MM.1S (cell line): ENCODE data around the gene RHOT2.
A peak's percentile ranks its signal among the peaks of the same experiment; 100 is the strongest.

Experiments used
- DNase-seq: peaks from one replicate; pipeline ENCODE4 v3.0.0-alpha.2; 2015
- H2AFZ ChIP-seq: fragments of 300-600 bp; sonication (generic); 2 replicates; pipeline ENCODE4 v1.6.0; 2016; ENCODE audit warnings: antibody characterized with exemption, low read length
- H3F3A ChIP-seq: fragments of 300-600 bp; sonication (generic); 2 replicates; pipeline ENCODE4 v1.6.1; 2016; ENCODE audit warnings: mild to moderate bottlenecking, antibody characterized with exemption, low read length, moderate library complexity, mixed read lengths; ENCODE audit not compliant: insufficient read depth
- H3K27ac ChIP-seq: fragments of 300-600 bp; sonication (generic); 2 replicates; pipeline ENCODE4 v1.5.1; 2016; ENCODE audit warnings: mild to moderate bottlenecking, low read length
- H3K27me3 ChIP-seq: fragments of 300-600 bp; sonication (generic); replicated peaks from 2 replicates; pipeline ENCODE4 v1.6.0; 2016; ENCODE audit warnings: low read length; ENCODE audit not compliant: insufficient read depth
- H3K36me3 ChIP-seq: fragments of 300-600 bp; sonication (generic); replicated peaks from 2 replicates; pipeline ENCODE4 v1.6.1; 2016; ENCODE audit warnings: mild to moderate bottlenecking, low read length, mixed read lengths; ENCODE audit not compliant: insufficient read depth
- H3K4me1 ChIP-seq: fragments of 300-600 bp; sonication (generic); 2 replicates; pipeline ENCODE4 v1.6.1; 2016; ENCODE audit warnings: low read length, mixed read lengths
- H3K4me2 ChIP-seq: fragments of 300-600 bp; sonication (generic); 2 replicates; pipeline ENCODE4 v1.6.0; 2016; ENCODE audit warnings: low read depth, low read length
- H3K4me3 ChIP-seq: fragments of 300-600 bp; sonication (generic); 2 replicates; pipeline ENCODE4 v1.5.1; 2016; ENCODE audit warnings: low read length, mixed read lengths
- H3K79me2 ChIP-seq: fragments of 300-600 bp; sonication (generic); 2 replicates; pipeline ENCODE4 v1.6.1; 2016; ENCODE audit warnings: mixed run types, low read length, mixed read lengths
- H3K9ac ChIP-seq: fragments of 300-600 bp; sonication (generic); 2 replicates; pipeline ENCODE4 v1.6.1; 2016; ENCODE audit warnings: low read length, mixed read lengths
- H3K9me2 ChIP-seq: fragments of 300-600 bp; sonication (generic); replicated peaks from 2 replicates; pipeline ENCODE4 v1.6.1; 2016; ENCODE audit warnings: mild to moderate bottlenecking, low read length, mixed read lengths; ENCODE audit not compliant: insufficient read depth
- H3K9me3 ChIP-seq: fragments of 300-600 bp; sonication (generic); replicated peaks from 2 replicates; pipeline ENCODE4 v1.6.1; 2016; ENCODE audit warnings: mild to moderate bottlenecking, low read length, mixed read lengths; ENCODE audit not compliant: insufficient read depth
- H4K20me1 ChIP-seq: fragments of 300-600 bp; sonication (generic); 2 replicates; pipeline ENCODE4 v1.6.1; 2016; ENCODE audit warnings: mild to moderate bottlenecking, low read length, moderate library complexity, mixed read lengths; ENCODE audit not compliant: insufficient read depth
- EZH2 ChIP-seq: fragments of 300-600 bp; sonication (generic); optimal IDR thresholded peaks from 2 replicates; pipeline ENCODE3; 2017; ENCODE audit warnings: low read depth, mild to moderate bottlenecking, antibody characterized with exemption, low read length, mixed read lengths
- EZH2phosphoT487 ChIP-seq: fragments of 300-600 bp; sonication (generic); IDR thresholded peaks from 2 replicates; pipeline ENCODE4 v1.6.1; 2018; ENCODE audit warnings: antibody characterized with exemption, low read length
- TF ChIP-seq, protein P1 (sequence below): fragments of 300-600 bp; sonication (generic); IDR thresholded peaks from 2 replicates; pipeline ENCODE4 v1.5.1; 2016; ENCODE audit warnings: antibody characterized with exemption, low read length, mixed read lengths

The RHOT2 gene

DNA sequence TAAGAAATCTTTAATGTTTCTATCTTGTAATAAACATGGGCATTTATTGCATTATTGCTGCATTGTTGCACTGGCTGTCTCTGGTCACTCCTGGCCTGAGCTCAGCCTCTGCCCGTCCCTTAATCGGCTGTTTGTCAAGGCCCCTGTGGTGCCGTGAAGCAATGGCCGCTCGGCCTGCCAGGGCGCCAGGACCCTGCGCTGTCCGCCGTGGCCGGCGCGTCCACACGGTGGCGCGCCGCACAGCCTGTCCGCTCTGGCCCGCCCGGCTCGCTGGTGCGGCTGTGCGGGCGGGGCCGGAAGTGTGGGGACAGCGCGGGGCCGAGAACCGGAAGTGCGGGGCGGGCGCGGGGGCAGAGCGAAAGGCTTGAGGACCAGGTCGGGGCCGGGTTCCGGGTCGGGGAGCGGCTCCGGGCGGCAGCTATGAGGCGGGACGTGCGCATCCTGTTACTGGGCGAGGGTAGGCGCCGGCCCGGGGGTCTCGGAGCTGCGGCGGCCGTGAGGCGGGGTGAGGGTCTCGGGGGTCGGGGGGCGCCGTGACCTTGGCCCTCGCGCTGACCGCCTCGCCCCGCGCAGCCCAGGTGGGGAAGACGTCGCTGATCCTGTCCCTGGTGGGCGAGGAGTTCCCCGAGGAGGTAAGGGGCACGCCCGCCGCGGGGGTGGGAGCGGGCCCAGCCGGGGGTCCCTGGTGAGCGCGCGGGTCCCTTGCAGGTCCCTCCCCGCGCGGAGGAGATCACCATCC lies at the start of gene RHOT2:
RHOT2 (plus strand) TSS at position 353 of the 739 bp plus-strand sequence; CDS start at position 421, 68 bp downstream.
- Histone ChIP-seq H3K27ac (peak within 1 kb of the TSS; percentile 2; the same call in 1 of the 2 replicates), H2AFZ (peak within 1 kb of the TSS; percentile 63)

DNA sequence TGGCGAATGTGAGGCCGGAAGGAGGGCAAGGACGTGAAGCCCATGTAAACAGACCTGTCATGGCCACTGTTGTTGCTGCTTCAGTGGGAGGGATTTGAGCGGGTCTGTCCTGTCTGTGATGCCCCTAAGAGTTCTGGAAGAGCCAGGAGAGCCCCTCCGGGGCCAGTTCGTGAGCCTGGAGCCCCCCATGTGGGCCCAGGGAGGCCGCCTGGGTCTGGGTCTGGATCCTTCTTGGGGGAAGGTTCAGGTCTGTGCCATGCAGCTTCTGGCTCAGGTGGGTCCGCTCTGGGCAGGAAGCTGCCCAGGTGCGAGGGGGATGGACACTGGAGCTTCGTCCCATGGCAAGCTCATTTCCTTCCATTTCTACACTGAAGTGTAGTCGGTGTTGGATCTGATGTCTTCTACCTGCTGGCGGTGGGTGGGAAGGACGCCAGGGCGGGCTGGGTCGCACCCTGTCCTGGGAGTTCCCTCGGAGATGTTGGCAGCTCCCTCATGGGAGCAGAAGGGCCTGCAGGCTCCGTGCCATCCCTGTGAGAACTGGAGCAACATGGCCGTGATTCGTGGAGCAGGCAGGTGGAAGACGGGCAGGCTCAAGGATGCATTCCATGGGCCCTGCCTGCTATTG lies 48.3 kb upstream of the RHOT2 start:
- H3K4me1 ChIP-seq: no peaks in the 10 kb centered on the region
- DNase-seq: no peak
- no peaks in the 10 kb centered on the region for H4K20me1 ChIP-seq

More for the DNA sequence above, at the start of gene RHOT2:
- Histone ChIP-seq H3K36me3 (no peaks in the 10 kb centered on the region; the same call in 1 of the 2 replicates), H3K79me2 (peaks cover 24% of the 10 kb centered on the region), H3K4me3 (peak within 1 kb of the TSS; percentile 93), H4K20me1 (no peaks in the 10 kb centered on the region), H3K9ac (peak within 1 kb of the TSS; percentile 95), H3K27me3 (no peaks in the 10 kb centered on the region), H3K4me1 (peaks cover 11% of the 10 kb centered on the region; the same call in 1 of the 2 replicates), H3F3A (no peaks in the 10 kb centered on the region), H3K4me2 (peak within 1 kb of the TSS; percentile 87), H3K9me2 (no peaks in the 10 kb centered on the region), H3K9me3 (no peaks in the 10 kb centered on the region)
- DNase-seq: peak; percentile 95
- TF ChIP-seq, protein P1, sequence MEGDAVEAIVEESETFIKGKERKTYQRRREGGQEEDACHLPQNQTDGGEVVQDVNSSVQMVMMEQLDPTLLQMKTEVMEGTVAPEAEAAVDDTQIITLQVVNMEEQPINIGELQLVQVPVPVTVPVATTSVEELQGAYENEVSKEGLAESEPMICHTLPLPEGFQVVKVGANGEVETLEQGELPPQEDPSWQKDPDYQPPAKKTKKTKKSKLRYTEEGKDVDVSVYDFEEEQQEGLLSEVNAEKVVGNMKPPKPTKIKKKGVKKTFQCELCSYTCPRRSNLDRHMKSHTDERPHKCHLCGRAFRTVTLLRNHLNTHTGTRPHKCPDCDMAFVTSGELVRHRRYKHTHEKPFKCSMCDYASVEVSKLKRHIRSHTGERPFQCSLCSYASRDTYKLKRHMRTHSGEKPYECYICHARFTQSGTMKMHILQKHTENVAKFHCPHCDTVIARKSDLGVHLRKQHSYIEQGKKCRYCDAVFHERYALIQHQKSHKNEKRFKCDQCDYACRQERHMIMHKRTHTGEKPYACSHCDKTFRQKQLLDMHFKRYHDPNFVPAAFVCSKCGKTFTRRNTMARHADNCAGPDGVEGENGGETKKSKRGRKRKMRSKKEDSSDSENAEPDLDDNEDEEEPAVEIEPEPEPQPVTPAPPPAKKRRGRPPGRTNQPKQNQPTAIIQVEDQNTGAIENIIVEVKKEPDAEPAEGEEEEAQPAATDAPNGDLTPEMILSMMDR: peak; percentile 92
- no peak for TF ChIP-seq EZH2phosphoT487
- TF ChIP-seq EZH2: no peak

DNA sequence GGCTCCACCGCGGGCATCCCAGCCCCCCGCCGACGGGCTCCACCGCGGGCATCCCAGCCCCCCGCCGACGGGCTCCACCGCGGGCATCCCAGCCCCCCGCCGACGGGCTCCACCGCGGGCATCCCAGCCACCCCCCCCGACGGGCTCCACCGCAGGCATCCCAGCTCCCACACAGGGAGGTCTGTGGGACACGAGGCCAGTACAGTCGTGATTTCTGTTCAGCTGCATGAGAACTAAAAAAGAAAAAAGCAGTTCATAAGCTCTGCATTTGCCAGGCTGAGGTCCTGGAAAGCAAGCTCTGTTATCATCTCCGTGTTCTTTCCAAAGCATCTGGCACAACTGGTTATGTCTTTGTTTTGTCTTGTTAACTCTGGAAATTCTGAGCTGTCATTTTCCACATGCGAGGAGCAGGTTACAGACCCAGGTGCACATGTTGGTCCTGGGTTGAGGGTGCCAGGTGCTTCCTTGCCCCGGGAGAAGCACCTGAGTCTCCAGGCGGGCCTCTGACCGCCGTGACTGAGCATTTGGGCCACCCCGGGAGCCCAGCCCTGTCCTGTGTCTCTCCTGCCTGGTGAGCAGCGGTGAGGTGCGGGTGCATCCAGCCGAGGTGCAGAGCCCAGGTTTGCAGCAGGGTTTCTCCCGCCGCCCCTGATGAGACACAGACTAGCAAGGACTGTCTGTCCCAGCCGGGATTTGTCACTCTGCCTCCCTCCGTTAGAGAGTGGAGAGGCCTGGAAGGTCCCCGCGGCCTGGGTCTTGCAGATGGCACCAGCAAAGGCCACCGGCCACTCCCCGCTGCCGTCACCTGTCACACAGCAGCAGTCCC lies 47.0 kb upstream of the RHOT2 start:
- no peaks in the 10 kb centered on the region for H4K20me1 ChIP-seq
- no peaks in the 10 kb centered on the region for H3K27me3 ChIP-seq
- DNase-seq: no peak
- H3K79me2 ChIP-seq: 0 out of 2 replicates have a peak, but pooled peaks cover 3% of the 10 kb centered on the region
- TF ChIP-seq, protein P1: no peak
- no peak for TF ChIP-seq EZH2
- TF ChIP-seq EZH2phosphoT487: no peak
- H3K9me3 ChIP-seq: no peaks in the 10 kb centered on the region
- H3K9ac ChIP-seq: no peak overlapping the region
- no peaks in the 10 kb centered on the region for H3K36me3 ChIP-seq
- no peak overlapping the region for H3K4me3 ChIP-seq
- no peaks in the 10 kb centered on the region for H3K9me2 ChIP-seq
- no peak overlapping the region for H3K27ac ChIP-seq
- H2AFZ ChIP-seq: no peak overlapping the region
- H3K4me2 ChIP-seq: no peak overlapping the region
- no peaks in the 10 kb centered on the region for H3K4me1 ChIP-seq
- H3F3A ChIP-seq: no peaks in the 10 kb centered on the region

More for the DNA sequence above, 48.3 kb upstream of the RHOT2 start:
- Histone ChIP-seq H3K4me3 (no peak overlapping the region), H3K9ac (no peak overlapping the region), H3K79me2 (0 out of 2 replicates have a peak, but pooled peaks cover 7% of the 10 kb centered on the region), H3K27me3 (no peaks in the 10 kb centered on the region), H3K27ac (no peak overlapping the region), H3K9me3 (no peaks in the 10 kb centered on the region), H3K36me3 (no peaks in the 10 kb centered on the region), H3K9me2 (no peaks in the 10 kb centered on the region), H3K4me2 (no peak overlapping the region), H3F3A (no peaks in the 10 kb centered on the region), H2AFZ (no peak overlapping the region)
- TF ChIP-seq EZH2phosphoT487 (no peak), EZH2 (no peak)
- TF ChIP-seq, protein P1: no peak
